ENCODE results near the gene GSPT1. TPM values are rescaled to one million over a fixed set of nuclear protein-coding genes. Genes with fewer than 3 reads are reported as not detected.

Gene GSPT1
- total RNA-seq, 2 donors from 2014 or later, result 70.2 to 88.7 TPM

DNA sequence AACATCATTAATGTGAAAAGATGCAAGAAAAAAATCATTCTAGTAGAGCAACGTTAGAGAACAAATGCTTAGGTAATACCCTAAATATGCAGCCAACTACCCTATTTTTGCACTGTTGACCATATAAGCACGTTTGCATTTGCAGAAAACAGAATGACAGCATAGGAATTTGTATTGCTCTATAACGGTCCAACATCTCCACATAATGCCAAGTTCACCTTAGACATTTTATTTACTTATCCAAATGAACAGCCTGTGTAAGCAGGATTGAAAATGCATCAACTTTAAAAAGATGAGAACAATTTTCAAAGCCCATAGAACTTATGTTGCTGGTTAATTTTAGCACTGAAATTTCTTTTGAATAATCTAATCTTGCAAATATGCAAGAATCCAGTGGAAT, 45.4 kb downstream of the GSPT1 start:
- no peak for DNase-seq (ENCODE audit: low spot score)
- no peaks in the 10 kb centered on the region for H3K4me1 ChIP-seq (replicated peaks)
- no peak for TF ChIP-seq POLR2AphosphoS5 (IDR thresholded peaks at IDR 0.05)
- TF ChIP-seq POLR2A (IDR thresholded peaks at IDR 0.05), result no peak
- 30% methylated on average over 3 of the region's 3 CpGs for WGBS
- no peaks in the 10 kb centered on the region for H3K9me3 ChIP-seq
- intact Hi-C loops (cut with DNase I), result no loop called here
- H3K27ac ChIP-seq, result no peak overlapping the region
- H3K4me3 ChIP-seq, result no peak overlapping the region
- H3K27me3 ChIP-seq (replicated peaks; ENCODE audit: insufficient read depth), result no peaks in the 10 kb centered on the region
- no peaks in the 10 kb centered on the region for H3K36me3 ChIP-seq

GRCh38 chr16:11869353-11870228, 46.2 kb downstream of the GSPT1 start:
- DNase-seq (ENCODE audit: low spot score), result no peak
- no peaks in the 10 kb centered on the region for H3K36me3 ChIP-seq
- WGBS, result 89% methylated on average over 8 of the region's 8 CpGs
- no peak overlapping the region for H3K4me3 ChIP-seq
- no peak for TF ChIP-seq POLR2A (IDR thresholded peaks at IDR 0.05)
- no peak for TF ChIP-seq POLR2AphosphoS5 (IDR thresholded peaks at IDR 0.05)
- TF ChIP-seq, protein P1, sequence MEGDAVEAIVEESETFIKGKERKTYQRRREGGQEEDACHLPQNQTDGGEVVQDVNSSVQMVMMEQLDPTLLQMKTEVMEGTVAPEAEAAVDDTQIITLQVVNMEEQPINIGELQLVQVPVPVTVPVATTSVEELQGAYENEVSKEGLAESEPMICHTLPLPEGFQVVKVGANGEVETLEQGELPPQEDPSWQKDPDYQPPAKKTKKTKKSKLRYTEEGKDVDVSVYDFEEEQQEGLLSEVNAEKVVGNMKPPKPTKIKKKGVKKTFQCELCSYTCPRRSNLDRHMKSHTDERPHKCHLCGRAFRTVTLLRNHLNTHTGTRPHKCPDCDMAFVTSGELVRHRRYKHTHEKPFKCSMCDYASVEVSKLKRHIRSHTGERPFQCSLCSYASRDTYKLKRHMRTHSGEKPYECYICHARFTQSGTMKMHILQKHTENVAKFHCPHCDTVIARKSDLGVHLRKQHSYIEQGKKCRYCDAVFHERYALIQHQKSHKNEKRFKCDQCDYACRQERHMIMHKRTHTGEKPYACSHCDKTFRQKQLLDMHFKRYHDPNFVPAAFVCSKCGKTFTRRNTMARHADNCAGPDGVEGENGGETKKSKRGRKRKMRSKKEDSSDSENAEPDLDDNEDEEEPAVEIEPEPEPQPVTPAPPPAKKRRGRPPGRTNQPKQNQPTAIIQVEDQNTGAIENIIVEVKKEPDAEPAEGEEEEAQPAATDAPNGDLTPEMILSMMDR (IDR thresholded peaks at IDR 0.05), result no peak
- no peaks in the 10 kb centered on the region for H3K27me3 ChIP-seq (replicated peaks; ENCODE audit: insufficient read depth)
- no peaks in the 10 kb centered on the region for H3K4me1 ChIP-seq (replicated peaks)
- H3K9me3 ChIP-seq, result no peaks in the 10 kb centered on the region
- no peak overlapping the region for H3K27ac ChIP-seq
- intact Hi-C loops (cut with DNase I), result no loop called here

- Histone ChIP-seq H3K27ac (no peak overlapping the region), H3K36me3 (no peaks in the 10 kb centered on the region), H3K27me3 (replicated peaks; ENCODE audit: insufficient read depth) (no peaks in the 10 kb centered on the region), H3K4me1 (replicated peaks) (no peaks in the 10 kb centered on the region), H3K4me3 (no peak overlapping the region), H3K9me3 (no peaks in the 10 kb centered on the region)
- intact Hi-C loops (cut with DNase I), result no loop called here
- no peak for DNase-seq (ENCODE audit: low spot score)
- TF ChIP-seq, protein P1 (IDR thresholded peaks at IDR 0.05), result no peak
- TF ChIP-seq POLR2AphosphoS5 (IDR thresholded peaks at IDR 0.05) (no peak), POLR2A (IDR thresholded peaks at IDR 0.05) (no peak)
- WGBS, result 76% methylated on average over 2 of the region's 2 CpGs
Measured at GRCh38 chr16:11868412-11868980, 47.3 kb downstream of the GSPT1 start.

DNA sequence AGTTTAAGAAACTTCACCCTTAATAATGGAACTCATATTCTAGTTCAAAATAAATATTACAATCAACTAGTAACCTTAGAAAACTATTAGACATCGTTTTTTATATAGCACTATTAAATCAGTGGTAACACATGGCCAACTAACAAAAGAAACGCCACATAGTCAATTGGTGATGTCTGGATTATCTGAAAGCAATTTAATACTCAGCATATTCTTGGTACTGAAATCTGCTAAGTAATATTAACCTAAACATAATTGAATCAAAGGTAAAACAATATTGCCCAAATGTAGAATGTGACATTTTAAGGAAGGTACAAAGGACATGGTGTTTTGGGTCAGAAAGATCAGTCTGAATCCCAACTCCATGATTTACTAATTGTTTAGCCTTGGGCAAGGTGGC, 53.3 kb downstream of the GSPT1 start:
- no peaks in the 10 kb centered on the region for H3K36me3 ChIP-seq
- no peaks in the 10 kb centered on the region for H3K9me3 ChIP-seq
- no peak for DNase-seq (ENCODE audit: low spot score)
- no peak overlapping the region for H3K4me3 ChIP-seq
- TF ChIP-seq, protein P1 (IDR thresholded peaks at IDR 0.05), result no peak
- TF ChIP-seq POLR2AphosphoS5 (IDR thresholded peaks at IDR 0.05) (no peak), POLR2A (IDR thresholded peaks at IDR 0.05) (no peak)
- WGBS, result 64% methylated on average over 2 of the region's 2 CpGs
- no peaks in the 10 kb centered on the region for H3K4me1 ChIP-seq (replicated peaks)
- H3K27me3 ChIP-seq (replicated peaks; ENCODE audit: insufficient read depth), result no peaks in the 10 kb centered on the region
- intact Hi-C loops (cut with DNase I), result no loop called here
- H3K27ac ChIP-seq, result no peak overlapping the region

DNA sequence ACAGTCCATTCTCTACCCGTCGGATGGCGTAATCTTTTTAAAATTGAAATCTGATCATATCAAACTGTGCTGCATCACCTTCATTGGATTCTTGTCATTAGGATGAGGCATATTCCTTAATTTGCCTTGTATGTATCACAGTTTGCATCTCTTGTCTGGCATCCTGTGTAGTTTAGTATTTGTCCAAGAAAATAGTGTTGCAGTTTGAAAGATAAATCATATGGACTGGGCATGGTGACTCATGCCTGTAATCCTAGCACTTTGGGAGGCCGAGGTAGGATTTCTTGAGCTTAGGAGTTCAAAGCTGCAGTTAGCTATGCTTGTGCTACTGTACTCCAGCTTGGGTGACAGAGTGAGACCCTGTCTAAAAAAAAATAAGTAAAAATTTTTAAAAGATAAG, 58.6 kb downstream of the GSPT1 start:
- intact Hi-C loops (cut with DNase I), result loop anchor here (10.0 kb wide), 1 partner anchor 118 kb away; the partner anchor contains the start of gene SNX29
- no peaks in the 10 kb centered on the region for H3K36me3 ChIP-seq
- no peak overlapping the region for H3K27ac ChIP-seq
- no peaks in the 10 kb centered on the region for H3K4me1 ChIP-seq (replicated peaks)
- no peak for DNase-seq (ENCODE audit: low spot score)
- no peaks in the 10 kb centered on the region for H3K9me3 ChIP-seq
- no peak for TF ChIP-seq POLR2AphosphoS5 (IDR thresholded peaks at IDR 0.05)
- TF ChIP-seq POLR2A (IDR thresholded peaks at IDR 0.05), result no peak
- TF ChIP-seq, protein P1 (IDR thresholded peaks at IDR 0.05), result no peak
- no peak overlapping the region for H3K4me3 ChIP-seq
- H3K27me3 ChIP-seq (replicated peaks; ENCODE audit: insufficient read depth), result no peaks in the 10 kb centered on the region
- 74% methylated on average over 4 of the region's 4 CpGs for WGBS

All from prostate gland (tissue), 2 donors.